Osteocyte (in vitro differentiated cells): ENCODE results near the gene OR10G2. TPM values are rescaled to one million over a fixed set of nuclear protein-coding genes. Genes with fewer than 3 reads are reported as not detected.

Experiments
- DNase-seq: peaks from one replicate; pipeline ENCODE4 v3.0.0; 2021; ENCODE audit warnings: mixed read lengths; ENCODE audit not compliant: unreplicated experiment; ENCODE audit errors: extremely low spot score
- H3K27ac Mint-ChIP-seq: one replicate; pipeline ENCODE4 v1.8.0; 2021; ENCODE audit warnings: mild to moderate bottlenecking, mixed read lengths; ENCODE audit not compliant: unreplicated experiment
- H3K27me3 Mint-ChIP-seq: one replicate; pipeline ENCODE4 v1.8.0; 2021; ENCODE audit warnings: mixed read lengths; ENCODE audit not compliant: unreplicated experiment
- H3K36me3 Mint-ChIP-seq: one replicate; pipeline ENCODE4 v1.8.0; 2021; ENCODE audit warnings: mixed read lengths; ENCODE audit not compliant: unreplicated experiment
- H3K4me1 Mint-ChIP-seq: one replicate; pipeline ENCODE4 v1.8.0; 2021; ENCODE audit warnings: mixed read lengths; ENCODE audit not compliant: unreplicated experiment
- H3K4me3 Mint-ChIP-seq: one replicate; pipeline ENCODE4 v1.8.0; 2021; ENCODE audit warnings: mild to moderate bottlenecking, moderate library complexity, mixed read lengths; ENCODE audit not compliant: unreplicated experiment
- H3K9me3 Mint-ChIP-seq: one replicate; pipeline ENCODE4 v1.8.0; 2021; ENCODE audit warnings: mixed read lengths; ENCODE audit not compliant: unreplicated experiment
- CTCF ChIP-seq: fragments of 200-600 bp; sonication (generic); IDR thresholded peaks from 2 replicates; pipeline ENCODE4 v1.5.0; 2021; ENCODE audit warnings: antibody characterized with exemption, mild to moderate bottlenecking, moderate library complexity
- total RNA-seq: library from RNA; stranded (reverse); gene quantifications from 2 replicates; pipeline ENCODE4 v1.2.1, GENCODE V29; 2021

OR10G2 gene
- total RNA-seq, 1 donor from 2014 or later = not detected

DNA sequence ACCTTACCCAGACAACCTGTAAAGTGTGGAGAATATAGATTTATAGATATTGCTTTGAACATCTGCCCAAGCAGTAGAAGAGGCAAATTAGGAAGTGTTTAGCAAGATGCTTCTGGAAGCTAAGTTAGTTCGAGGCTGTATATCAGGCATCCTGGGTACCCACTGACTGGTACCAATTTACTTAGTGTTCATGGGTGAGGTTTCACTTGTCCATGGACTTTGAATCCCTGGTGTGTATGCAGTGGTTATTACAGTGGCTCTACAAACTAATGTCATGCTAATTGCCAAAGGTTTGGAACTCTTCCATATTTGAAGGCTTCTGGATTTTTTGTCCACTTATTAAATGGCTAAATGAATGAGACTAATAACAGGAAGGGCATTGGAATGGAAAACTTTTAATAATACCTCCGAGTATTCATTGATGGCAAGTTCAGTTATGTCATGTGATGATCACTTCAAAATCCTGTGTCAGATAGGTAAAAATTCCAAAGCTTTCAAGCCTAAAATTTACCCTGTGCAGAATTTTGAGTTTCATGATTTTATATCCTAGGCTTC lies 18.7 kb upstream of the OR10G2 start, which contains the start of gene OR4E2:
OR4E2 (plus strand) TSS at position 505 of the 555 bp plus-strand sequence. CDS start 11,248 bp downstream, outside the sequence.
- no peak for DNase-seq
- H3K9me3 Mint-ChIP-seq = no peaks in the 10 kb centered on the region
- H3K27me3 Mint-ChIP-seq = peaks cover 15% of the 10 kb centered on the region
- H3K27ac Mint-ChIP-seq = no peak within 1 kb of the TSS
- H3K4me1 Mint-ChIP-seq = no peaks in the 10 kb centered on the region
- TF ChIP-seq CTCF = no peak
- H3K4me3 Mint-ChIP-seq = no peak within 1 kb of the TSS
- H3K36me3 Mint-ChIP-seq = no peaks in the 10 kb centered on the region

DNA sequence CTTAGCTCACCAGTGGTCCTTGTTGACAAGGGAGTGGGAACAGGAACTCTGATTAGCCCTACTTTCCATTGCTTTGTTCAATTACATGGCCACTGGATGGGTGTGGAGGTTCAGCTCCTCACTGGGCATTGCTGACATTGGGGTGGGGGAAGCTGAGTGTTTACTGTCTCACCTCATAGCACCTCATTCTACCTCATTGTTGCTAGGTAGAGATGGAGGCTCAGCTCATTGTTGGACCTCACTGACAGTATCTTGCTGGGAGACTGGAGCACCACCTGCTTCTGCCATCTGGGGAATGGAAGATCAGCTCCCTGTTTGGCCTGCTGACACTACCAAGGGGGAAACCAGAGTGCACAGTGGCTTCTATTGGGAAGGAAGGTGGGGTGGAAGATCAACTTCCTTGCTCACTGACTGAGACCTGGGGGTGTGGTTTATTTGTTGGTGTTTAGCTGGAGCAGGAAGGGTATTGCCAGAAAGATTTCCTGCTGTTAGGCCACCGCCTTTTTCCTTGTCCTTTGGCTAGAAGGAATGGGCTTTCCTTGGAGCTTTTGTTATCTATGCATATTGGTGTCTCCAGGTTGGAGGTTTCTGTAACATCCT lies 17.6 kb upstream of the OR10G2 start:
- Mint-ChIP-seq H3K27ac (no peak overlapping the region), H3K36me3 (no peaks in the 10 kb centered on the region), H3K27me3 (peaks cover 14% of the 10 kb centered on the region), H3K9me3 (no peaks in the 10 kb centered on the region), H3K4me1 (no peaks in the 10 kb centered on the region), H3K4me3 (no peak overlapping the region)
- DNase-seq = no peak
- no peak for TF ChIP-seq CTCF

DNA sequence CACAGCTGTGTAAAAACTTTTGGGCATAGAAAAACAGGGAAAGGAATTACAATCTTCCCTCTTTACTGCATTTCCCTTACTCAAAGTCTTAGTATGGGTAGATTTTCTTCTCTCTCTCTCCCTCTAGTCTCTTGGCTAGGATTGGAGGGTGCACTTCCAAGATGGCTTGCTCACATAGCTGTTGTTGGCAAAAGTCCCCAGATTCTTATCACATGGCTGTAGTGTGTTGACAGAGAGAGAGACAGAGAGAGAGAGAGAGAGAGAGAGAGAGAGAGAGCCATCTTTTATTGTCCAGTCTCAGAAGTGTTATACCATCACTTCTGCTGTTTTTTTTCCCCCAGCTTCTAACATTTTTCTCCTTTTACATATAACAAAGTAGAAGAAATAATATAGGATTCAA lies 12.6 kb upstream of the OR10G2 start:
- Mint-ChIP-seq H3K36me3 (no peaks in the 10 kb centered on the region), H3K9me3 (no peaks in the 10 kb centered on the region), H3K27me3 (peaks cover 17% of the 10 kb centered on the region), H3K27ac (no peak overlapping the region), H3K4me1 (no peaks in the 10 kb centered on the region), H3K4me3 (no peak overlapping the region)
- no peak for TF ChIP-seq CTCF
- DNase-seq = no peak

GRCh38 chr14:21643407-21643806 lies 8.7 kb upstream of the OR10G2 start:
- no peak for TF ChIP-seq CTCF
- H3K27ac Mint-ChIP-seq = no peak overlapping the region
- H3K4me3 Mint-ChIP-seq = no peak overlapping the region
- no peaks in the 10 kb centered on the region for H3K36me3 Mint-ChIP-seq
- H3K27me3 Mint-ChIP-seq = peaks cover 15% of the 10 kb centered on the region
- no peak for DNase-seq
- H3K9me3 Mint-ChIP-seq = no peaks in the 10 kb centered on the region
- H3K4me1 Mint-ChIP-seq = no peaks in the 10 kb centered on the region

- no peaks in the 10 kb centered on the region for H3K36me3 Mint-ChIP-seq
- H3K4me1 Mint-ChIP-seq = no peaks in the 10 kb centered on the region
- DNase-seq = no peak
- H3K4me3 Mint-ChIP-seq = no peak overlapping the region
- peaks cover 14% of the 10 kb centered on the region for H3K27me3 Mint-ChIP-seq
- no peak for TF ChIP-seq CTCF
- no peak overlapping the region for H3K27ac Mint-ChIP-seq
- no peaks in the 10 kb centered on the region for H3K9me3 Mint-ChIP-seq
These were observed 7.9 kb upstream of the OR10G2 start for GRCh38 chr14:21642683-21643082.
